ES-I3 (cell line): Measurements from ENCODE around the gene B4GAT1.
"Not testable (repeated sequence)": the region's sequence is repeated elsewhere in the genome, so short reads cannot be mapped to it uniquely, and the experiment has no call there.

Source experiments
- H3K36me3 ChIP-seq: 2 replicates; pipeline ENCODE4 v1.6.1; 2013; ENCODE audit warnings: mild to moderate bottlenecking, low read length, control low read depth, moderate library complexity; ENCODE audit not compliant: insufficient read depth
- H3K4me1 ChIP-seq: 2 replicates; pipeline ENCODE4 v1.6.1; 2013; ENCODE audit warnings: mild to moderate bottlenecking, control low read depth, low read length; ENCODE audit not compliant: insufficient read depth
- H3K9ac ChIP-seq: 2 replicates; pipeline ENCODE4 v1.6.1; 2013; ENCODE audit warnings: low read depth, mild to moderate bottlenecking, low read length, moderate library complexity
- H3K9me3 ChIP-seq: 2 replicates; pipeline ENCODE4 v1.6.1; 2013; ENCODE audit warnings: mild to moderate bottlenecking, low read length, moderate library complexity; ENCODE audit not compliant: control insufficient read depth, insufficient read depth

The B4GAT1 gene

DNA sequence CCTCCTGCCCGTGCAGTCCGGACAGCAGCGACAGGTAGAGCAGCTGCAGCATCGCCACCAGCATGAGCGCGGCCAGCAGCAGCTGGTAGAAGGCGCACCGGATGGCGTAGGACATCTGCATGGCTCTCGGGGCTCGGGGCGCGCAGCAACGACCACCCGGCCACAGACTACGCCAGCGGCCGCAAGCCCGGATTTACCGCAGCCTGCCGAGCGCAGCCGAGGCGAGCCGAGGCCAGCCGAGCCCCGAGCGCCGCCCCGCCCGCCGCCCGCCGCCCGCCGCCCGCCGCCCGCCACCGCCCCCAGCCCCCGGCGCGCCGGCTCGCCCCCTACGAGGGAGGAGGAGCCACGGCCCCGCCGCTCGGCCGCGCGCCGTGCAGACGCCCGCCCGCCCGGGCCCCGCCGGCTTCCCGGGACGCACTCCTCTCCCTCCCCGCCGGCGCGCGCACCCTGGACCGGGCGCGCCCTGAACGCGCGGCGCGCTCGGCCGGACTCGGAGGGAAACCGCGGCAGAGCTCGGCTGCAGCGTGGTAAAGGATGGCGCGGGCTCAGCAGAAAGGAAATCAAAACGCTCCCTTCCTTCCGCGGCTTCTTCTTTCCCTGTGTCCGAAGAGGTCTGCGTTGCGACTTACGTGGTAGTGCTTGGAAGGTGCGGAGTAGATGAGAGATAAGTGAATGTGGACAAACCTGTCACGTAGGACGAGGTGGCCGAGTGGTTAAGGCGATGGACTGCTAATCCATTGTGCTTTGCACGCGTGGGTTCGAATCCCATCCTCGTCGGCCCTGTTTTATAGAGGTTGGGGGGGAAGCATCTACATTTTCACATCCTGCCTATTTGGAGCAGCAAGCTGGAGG lies at the start of gene B4GAT1:
Gene B4GAT1, minus strand, starts transcription at position 205 of the 852 bp plus-strand sequence. Its CDS starts 84 bp downstream, at position 121.
- H3K4me1 ChIP-seq = 0 out of 2 replicates have a peak, but pooled peaks cover 2% of the 10 kb centered on the region

DNA sequence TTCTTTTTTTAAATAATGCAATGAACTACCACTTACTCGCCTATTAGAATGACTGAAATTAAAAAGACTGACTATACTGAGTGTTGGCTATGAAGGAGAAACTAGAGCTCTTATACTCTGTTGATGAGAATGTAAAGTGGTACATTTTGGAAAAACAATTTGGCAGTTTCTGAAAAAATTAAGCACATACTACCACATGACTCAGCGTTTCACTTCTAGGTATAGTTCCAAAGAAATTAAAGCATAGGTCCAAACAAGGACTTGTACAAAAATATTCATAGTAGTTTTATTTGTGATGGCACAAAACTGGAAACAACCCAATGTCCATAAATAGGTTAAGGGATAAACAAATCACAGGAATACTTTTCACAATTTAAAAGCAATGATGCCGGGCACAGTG lies 46.5 kb upstream of the B4GAT1 start:
- no peaks in the 10 kb centered on the region for H3K36me3 ChIP-seq
- no peak overlapping the region for H3K9ac ChIP-seq
- no peaks in the 10 kb centered on the region for H3K9me3 ChIP-seq
- no peaks in the 10 kb centered on the region for H3K4me1 ChIP-seq

More for the DNA sequence above, at the start of gene B4GAT1:
- peak within 1 kb of the TSS; percentile 96 for H3K9ac ChIP-seq
- no peaks in the 10 kb centered on the region for H3K9me3 ChIP-seq
- H3K36me3 ChIP-seq = no peaks in the 10 kb centered on the region

DNA sequence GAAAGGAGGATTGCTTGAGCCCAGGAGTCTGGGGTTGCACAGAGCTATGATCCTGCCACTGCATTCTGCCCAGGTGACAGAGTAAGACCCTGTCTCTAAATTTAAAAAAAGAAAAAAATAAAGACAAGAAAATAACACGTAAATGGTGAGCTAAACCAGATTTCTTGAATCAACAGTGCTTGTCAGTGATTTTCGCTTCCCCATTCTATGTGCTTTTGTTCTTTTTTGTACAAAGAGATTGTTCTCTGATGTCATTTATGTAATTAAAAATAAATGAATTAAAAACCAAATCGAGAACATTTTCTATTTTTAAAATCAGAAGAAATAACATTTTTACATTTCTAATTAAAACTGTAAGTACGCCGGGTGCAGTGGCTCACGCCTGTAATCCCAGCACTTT lies 43.9 kb upstream of the B4GAT1 start:
- Histone ChIP-seq H3K36me3 (no peaks in the 10 kb centered on the region), H3K4me1 (no peaks in the 10 kb centered on the region), H3K9me3 (no peaks in the 10 kb centered on the region), H3K9ac (no peak overlapping the region)

DNA sequence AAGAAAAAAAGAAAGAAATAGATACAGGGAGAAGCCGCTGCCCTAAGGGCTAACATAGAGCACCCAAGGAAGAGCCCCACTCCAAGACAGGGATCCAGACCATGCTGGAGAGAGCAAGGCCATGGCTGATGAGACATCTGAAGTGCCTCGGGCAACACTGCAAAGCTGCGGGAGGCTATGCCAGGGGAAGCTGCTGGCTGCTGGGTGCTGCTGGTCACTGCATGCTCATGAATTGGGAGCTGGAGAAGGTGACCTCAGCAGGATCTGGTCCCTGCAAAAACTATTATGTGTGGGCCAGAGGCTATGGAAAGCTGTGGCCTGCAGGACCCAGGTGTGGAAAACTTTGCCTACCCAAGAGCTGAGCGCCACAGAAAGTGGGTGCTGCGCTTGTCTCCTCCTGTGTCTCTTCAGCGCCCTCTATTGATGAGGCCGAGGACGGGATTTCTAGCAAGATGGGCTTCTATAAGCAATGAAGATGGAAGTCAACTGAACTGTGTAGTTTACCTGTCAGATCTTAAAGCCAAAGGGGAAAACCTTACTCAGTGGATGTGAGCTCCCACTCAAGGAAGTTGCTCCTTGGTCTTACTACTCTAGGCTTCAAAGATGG lies 41.5 kb upstream of the B4GAT1 start:
- Histone ChIP-seq H3K9me3 (no peaks in the 10 kb centered on the region), H3K36me3 (no peaks in the 10 kb centered on the region), H3K9ac (no peak overlapping the region), H3K4me1 (no peaks in the 10 kb centered on the region)

DNA sequence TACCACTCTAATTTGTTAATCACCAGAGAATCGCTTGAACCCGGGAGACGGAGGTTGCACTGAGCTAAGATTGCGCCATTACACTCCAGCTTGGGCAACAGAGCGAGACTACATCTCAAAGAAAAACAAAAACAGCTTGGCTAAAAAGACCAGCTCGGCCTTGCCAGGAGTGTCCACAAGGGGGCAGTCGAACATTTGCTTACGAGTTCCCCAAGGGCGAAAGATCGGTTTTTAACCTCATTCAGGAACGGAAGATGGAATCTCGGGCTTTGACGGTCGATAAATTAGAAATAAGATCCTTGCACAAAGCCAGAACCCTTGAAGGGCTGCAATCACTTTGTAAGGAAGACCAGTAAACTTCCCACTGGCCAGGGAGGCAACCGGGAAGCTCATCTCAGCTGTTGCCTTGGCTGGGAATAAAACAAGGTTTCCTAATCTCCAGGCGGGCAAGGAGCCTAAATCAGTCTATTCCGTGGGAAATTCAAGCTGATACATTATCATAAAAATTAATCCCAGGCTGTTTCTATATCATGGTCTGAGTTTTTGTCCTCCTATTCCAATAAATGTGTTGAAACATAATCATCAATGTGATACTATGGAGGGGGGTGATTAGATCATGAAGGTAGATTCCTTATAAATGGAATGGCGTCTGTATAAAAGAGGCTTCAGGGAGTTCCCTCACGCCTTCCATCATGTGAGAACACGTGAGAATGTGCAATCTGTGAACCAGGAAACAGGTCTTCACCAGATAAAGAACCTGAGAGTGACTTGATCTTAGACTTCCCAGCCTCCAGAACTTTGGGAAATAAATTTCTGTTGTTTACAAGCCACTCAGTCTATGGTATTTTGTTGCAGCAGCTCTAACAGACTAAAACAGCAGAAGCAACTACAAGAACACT lies 39.0 kb upstream of the B4GAT1 start:
- no peaks in the 10 kb centered on the region for H3K4me1 ChIP-seq
- H3K9ac ChIP-seq = peak overlapping the region; percentile 33
- H3K36me3 ChIP-seq = no peaks in the 10 kb centered on the region
- no peaks in the 10 kb centered on the region for H3K9me3 ChIP-seq

DNA sequence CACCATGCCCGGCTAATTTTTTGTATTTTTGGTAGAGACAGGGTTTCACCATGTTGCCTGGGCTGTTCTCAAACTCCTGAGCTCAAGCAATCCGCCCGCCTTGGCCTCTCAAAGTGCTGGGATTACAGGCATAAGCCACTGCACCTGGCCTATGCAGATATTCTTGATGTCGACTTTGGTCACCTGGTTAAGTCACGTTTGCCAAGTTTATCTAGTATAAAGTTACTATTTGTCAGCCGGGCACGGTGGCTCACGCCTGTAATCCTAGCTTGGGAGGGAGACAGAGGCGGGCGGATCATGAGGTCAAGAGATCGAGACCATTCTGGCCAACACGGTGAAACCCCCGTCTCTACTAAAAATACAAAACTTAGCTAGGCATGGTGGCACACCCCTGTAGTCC lies 36.9 kb upstream of the B4GAT1 start:
- not testable (repeated sequence) for H3K9me3 ChIP-seq, H3K4me1 ChIP-seq, H3K9ac ChIP-seq, H3K36me3 ChIP-seq

DNA sequence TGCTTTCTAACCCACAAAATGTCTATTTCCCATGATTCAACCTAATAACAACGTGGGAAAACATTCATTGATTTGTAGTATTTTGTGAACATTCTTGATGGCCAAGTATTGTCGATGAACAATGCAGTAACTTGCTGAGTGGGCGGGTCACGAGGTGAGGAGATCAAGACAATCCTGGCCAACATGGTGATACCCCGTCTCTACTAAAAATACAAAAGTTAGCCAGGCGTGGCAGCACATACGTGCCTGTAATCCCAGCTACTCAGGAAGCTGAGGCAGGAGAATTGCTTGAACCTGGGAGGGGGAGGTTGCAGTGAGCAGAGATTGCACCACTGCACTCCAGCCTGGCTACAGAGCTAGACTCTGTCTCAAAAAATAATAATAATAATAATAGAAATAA lies 32.8 kb upstream of the B4GAT1 start:
- not testable (repeated sequence) for H3K9me3 ChIP-seq, H3K9ac ChIP-seq, H3K36me3 ChIP-seq, H3K4me1 ChIP-seq

DNA sequence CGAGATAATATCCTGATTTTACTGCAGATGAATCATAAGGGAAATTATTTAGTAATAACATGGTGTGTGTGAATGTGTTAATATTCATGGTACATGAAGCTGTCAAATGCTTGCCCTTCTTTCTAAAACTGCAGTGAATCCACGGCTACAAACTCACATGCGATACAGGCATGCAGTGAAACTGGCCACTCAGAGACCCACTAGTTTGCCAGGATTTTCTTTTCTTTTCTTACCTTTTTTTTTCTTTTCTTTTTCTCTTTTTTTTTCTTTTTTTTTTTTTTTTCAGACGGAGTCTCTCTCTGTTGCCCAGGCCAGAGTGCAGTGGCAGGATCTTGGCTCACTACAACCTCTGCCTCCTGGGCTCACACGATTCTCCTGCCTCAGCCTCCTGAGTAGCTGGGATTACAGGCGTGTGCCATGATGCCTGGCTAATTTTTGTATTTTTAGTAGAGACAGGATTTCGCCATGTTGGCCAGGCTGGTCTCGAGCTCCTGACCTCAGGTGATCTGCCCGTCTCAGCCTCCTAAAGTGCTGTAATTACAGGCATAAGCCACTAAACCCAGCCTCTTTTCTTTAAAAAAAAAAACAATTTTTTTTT lies 26.4 kb upstream of the B4GAT1 start:
- H3K36me3 ChIP-seq, H3K9ac ChIP-seq, H3K9me3 ChIP-seq: not testable (repeated sequence)
- H3K4me1 ChIP-seq = peaks cover 16% of the 10 kb centered on the region; the same call in 1 of the 2 replicates

DNA sequence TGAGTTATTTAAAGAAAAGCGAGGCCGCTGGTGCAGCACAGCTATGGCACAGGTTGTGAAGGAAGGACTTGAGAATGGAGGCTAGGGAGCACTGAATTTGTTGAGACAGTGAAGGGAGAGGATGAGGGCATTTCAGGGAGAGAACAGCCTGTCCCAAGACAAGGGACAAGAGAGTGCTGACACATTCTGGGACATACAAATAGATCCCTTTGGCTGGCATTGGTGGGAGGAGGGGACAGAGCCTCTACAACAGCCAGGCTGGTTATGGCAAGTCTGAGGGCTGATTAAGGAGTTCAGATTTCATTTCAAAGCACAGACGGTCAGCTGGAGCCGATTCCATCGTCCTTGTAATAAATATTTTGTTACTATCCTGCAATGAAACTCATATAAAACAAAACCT lies 25.8 kb upstream of the B4GAT1 start:
- Histone ChIP-seq H3K9ac (no peak overlapping the region), H3K36me3 (no peaks in the 10 kb centered on the region)

DNA sequence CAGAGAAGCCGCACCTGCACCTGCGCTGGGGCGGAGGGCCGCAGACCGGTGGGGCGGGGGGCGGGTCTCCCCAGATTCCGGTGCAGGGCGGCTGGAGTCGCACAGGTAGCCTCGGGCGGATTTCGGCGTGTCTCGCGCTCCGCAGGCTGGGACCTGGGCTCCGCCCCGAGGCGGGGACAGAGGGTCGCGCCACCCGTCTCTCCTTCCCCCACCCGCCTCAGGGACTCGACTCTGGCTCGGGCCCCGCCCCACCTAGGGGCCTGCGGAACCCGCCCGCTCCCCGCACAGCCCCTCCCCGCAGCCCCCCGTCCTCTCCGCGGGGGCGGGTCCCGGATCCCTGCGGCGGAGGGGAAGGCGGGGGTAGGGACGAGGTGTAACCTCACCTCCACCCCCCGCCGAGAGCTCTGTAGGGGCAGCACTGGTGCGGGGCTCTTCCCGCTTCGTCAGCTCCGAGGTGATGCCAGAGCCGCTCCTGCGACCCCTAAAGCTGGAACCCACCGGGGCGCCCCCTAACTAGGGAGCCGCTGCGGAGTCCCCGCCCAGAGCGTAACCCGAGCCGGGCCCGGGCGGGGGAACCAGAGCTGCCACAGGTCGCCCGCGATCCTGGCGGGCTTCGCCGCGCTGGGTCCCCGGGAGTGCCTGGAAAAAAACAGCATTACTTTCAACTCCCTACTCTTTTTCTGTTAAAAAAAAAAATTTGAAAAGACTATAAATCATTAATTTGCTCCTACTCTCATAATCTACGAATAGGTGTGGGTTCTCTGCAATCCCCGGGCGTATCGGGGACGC lies 24.4 kb upstream of the B4GAT1 start, which contains the start of gene SLC29A2:
Gene SLC29A2, minus strand, starts transcription at position 134 of the 789 bp plus-strand sequence. CDS start 169 bp downstream, outside the sequence.
- Histone ChIP-seq H3K9me3 (no peaks in the 10 kb centered on the region), H3K36me3 (0 out of 2 replicates have a peak, but pooled peaks cover 7% of the 10 kb centered on the region), H3K4me1 (peaks cover 16% of the 10 kb centered on the region; the same call in 1 of the 2 replicates), H3K9ac (peak within 1 kb of the TSS; percentile 47)

More for the DNA sequence above, 25.8 kb upstream of the B4GAT1 start:
- H3K4me1 ChIP-seq = peaks cover 16% of the 10 kb centered on the region; the same call in 1 of the 2 replicates
- no peaks in the 10 kb centered on the region for H3K9me3 ChIP-seq

DNA sequence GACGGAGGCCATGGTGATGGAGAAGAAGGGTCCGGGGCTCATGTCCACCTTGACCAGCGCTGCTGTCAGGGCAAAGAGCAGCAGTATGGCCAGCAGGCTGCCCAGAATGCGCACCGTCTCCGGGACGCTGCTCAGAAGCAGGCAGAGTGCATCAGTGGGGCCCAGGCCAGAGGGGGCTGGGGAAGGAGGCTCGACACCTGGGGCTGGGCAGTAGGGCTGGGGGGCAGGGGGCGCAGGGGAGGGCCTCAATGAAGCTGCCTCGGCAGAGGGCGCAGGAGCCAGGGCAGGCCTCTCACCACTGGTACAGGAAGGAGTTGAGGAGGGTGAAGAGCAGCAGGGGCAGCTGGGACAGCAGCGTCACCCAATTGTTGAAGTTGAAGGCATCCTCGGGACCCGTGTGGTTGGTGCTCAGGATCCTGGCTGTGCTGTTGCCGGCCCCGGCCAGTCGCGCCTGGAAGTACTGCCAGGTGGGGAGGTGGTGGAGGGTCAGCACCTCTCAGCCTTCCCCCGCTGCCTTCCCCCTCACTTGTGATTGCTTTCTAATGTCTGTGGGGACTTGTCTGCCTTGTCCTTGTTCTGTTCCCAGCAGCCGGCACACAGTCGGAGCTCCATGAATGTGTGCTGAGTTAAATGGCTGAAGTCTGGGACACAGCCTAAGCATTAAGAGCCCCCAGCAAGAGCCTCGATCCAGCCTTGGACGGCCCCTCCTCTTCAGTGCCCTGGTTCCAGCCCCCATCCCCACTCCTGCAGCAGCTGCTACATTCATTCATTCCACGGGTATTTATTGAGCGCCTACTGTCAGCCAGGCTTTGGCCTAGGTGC lies 21.9 kb upstream of the B4GAT1 start:
- 0 out of 2 replicates have a peak, but pooled peaks cover 7% of the 10 kb centered on the region for H3K36me3 ChIP-seq
- H3K4me1 ChIP-seq = peaks cover 16% of the 10 kb centered on the region; the same call in 1 of the 2 replicates
- peak overlapping the region; percentile 47; the same call in 1 of the 2 replicates for H3K9ac ChIP-seq
- no peaks in the 10 kb centered on the region for H3K9me3 ChIP-seq

DNA sequence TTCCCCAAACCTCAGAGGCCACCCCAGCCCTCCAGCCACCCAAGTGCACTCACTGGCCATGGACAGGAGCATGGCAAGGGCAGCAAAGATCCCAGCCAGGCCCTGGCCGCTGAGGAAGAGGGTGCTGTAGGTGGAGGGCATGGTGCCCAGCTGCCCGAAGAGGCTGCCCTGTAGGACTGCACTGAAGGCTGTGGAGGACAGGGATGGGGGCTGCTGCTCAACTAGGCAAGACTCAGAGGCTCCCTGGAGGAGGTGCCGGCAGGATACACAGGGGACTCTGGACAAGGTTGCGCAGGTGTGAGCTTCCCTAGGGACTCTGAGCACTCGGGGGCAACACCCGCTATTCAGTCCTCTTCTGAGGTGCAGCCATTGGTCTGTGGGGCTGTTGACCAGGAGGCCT lies 21.1 kb upstream of the B4GAT1 start:
- H3K4me1 ChIP-seq = peaks cover 14% of the 10 kb centered on the region; the same call in 1 of the 2 replicates
- no peak overlapping the region for H3K9ac ChIP-seq
- H3K36me3 ChIP-seq = 0 out of 2 replicates have a peak, but pooled peaks cover 7% of the 10 kb centered on the region
- H3K9me3 ChIP-seq = no peaks in the 10 kb centered on the region
